ENCODE results near the gene ILK. TPM values are rescaled to one million over a fixed set of nuclear protein-coding genes. Genes with fewer than 3 reads are reported as not detected.

ILK gene
- total and polyA plus RNA-seq, 2 donors (not counting 1 experiment from before 2014, with no cell fraction given): 176 to 420 TPM

GRCh38 chr11:6646576-6646917 is 43.0 kb downstream of the ILK start:
- Histone ChIP-seq H4K20me1 (ENCODE audit: control insufficient read depth, extremely low read depth, insufficient read depth, low read length) (no peaks in the 10 kb centered on the region), H3K27ac (ENCODE audit: insufficient read depth, low read length) (peak overlapping the region; percentile 82), H3K27me3 (ENCODE audit: control insufficient read depth, insufficient read depth, low read length) (peaks cover 14% of the 10 kb centered on the region), H3K4me2 (ENCODE audit: extremely low read depth, insufficient read depth, low read length) (peak overlapping the region; percentile 98), H3K36me3 (ENCODE audit: control insufficient read depth, insufficient read depth, low read length) (no peaks in the 10 kb centered on the region), H3K9me3 (ENCODE audit: control insufficient read depth, insufficient read depth, low read depth, low read length) (no peaks in the 10 kb centered on the region), H3K4me1 (ENCODE audit: control insufficient read depth, extremely low read depth, insufficient read depth, low read length) (peaks cover 18% of the 10 kb centered on the region), H3K4me3 (replicated peaks in 1 of 4; ENCODE audit: control extremely low read depth in 1 of 4, insufficient read depth in 1 of 4, low read depth in 3 of 4, low read length in 4 of 4) (peak overlapping the region in 2 of 4 experiments; percentile 22 to 38), H3K9ac (ENCODE audit: insufficient read depth, low read length) (peak overlapping the region; percentile 8), H2AFZ (ENCODE audit: low read length) (peak overlapping the region; percentile 21), H3K79me2 (ENCODE audit: control insufficient read depth, insufficient read depth, low read length) (no peaks in the 10 kb centered on the region)
- TF ChIP-seq EZH2 (IDR thresholded peaks at IDR 0.05; ENCODE audit: low read length, missing control alignments) (no peak), CTCF (conservative IDR thresholded peaks at IDR 0.05 in 1 of 2, IDR thresholded peaks at IDR 0.05 in 1 of 2; ENCODE audit: low read depth in 1 of 2, low read length in 2 of 2) (no peak)
- peak in 1 of 2 donors; percentile 61 for DNase-seq (ENCODE audit: low read depth in 2 of 2)

GRCh38 chr11:6646918-6647679 is 43.5 kb downstream of the ILK start:
- H3K9me3 ChIP-seq (ENCODE audit: control insufficient read depth, insufficient read depth, low read depth, low read length): no peaks in the 10 kb centered on the region
- no peaks in the 10 kb centered on the region for H3K79me2 ChIP-seq (ENCODE audit: control insufficient read depth, insufficient read depth, low read length)
- peak overlapping the region; percentile 82 for H3K27ac ChIP-seq (ENCODE audit: insufficient read depth, low read length)
- TF ChIP-seq CTCF (conservative IDR thresholded peaks at IDR 0.05 in 1 of 2, IDR thresholded peaks at IDR 0.05 in 1 of 2; ENCODE audit: low read depth in 1 of 2, low read length in 2 of 2): no peak
- TF ChIP-seq EZH2 (IDR thresholded peaks at IDR 0.05; ENCODE audit: low read length, missing control alignments): no peak
- H3K4me1 ChIP-seq (ENCODE audit: control insufficient read depth, extremely low read depth, insufficient read depth, low read length): peaks cover 18% of the 10 kb centered on the region
- H4K20me1 ChIP-seq (ENCODE audit: control insufficient read depth, extremely low read depth, insufficient read depth, low read length): no peaks in the 10 kb centered on the region
- DNase-seq (ENCODE audit: low read depth in 2 of 2): no peak
- peak overlapping the region; percentile 98 for H3K4me2 ChIP-seq (ENCODE audit: extremely low read depth, insufficient read depth, low read length)
- peak overlapping the region; percentile 21 for H3K9ac ChIP-seq (ENCODE audit: insufficient read depth, low read length)
- no peaks in the 10 kb centered on the region for H3K36me3 ChIP-seq (ENCODE audit: control insufficient read depth, insufficient read depth, low read length)
- peaks cover 16% of the 10 kb centered on the region for H3K27me3 ChIP-seq (ENCODE audit: control insufficient read depth, insufficient read depth, low read length)
- H2AFZ ChIP-seq (ENCODE audit: low read length): no peak overlapping the region
- peak overlapping the region in 1 of 4 experiments; percentile 38 for H3K4me3 ChIP-seq (replicated peaks in 1 of 4; ENCODE audit: control extremely low read depth in 1 of 4, insufficient read depth in 1 of 4, low read depth in 3 of 4, low read length in 4 of 4)

- H3K9me3 ChIP-seq (ENCODE audit: control insufficient read depth, insufficient read depth, low read depth, low read length): no peaks in the 10 kb centered on the region
- no peaks in the 10 kb centered on the region for H3K79me2 ChIP-seq (ENCODE audit: control insufficient read depth, insufficient read depth, low read length)
- H3K27ac ChIP-seq (ENCODE audit: insufficient read depth, low read length): no peak overlapping the region
- H3K4me1 ChIP-seq (ENCODE audit: control insufficient read depth, extremely low read depth, insufficient read depth, low read length): peaks cover 18% of the 10 kb centered on the region
- DNase-seq (ENCODE audit: low read depth in 2 of 2): no peak
- H3K27me3 ChIP-seq (ENCODE audit: control insufficient read depth, insufficient read depth, low read length): peaks cover 20% of the 10 kb centered on the region
- no peak overlapping the region for H2AFZ ChIP-seq (ENCODE audit: low read length)
- no peak for TF ChIP-seq EZH2 (IDR thresholded peaks at IDR 0.05; ENCODE audit: low read length, missing control alignments)
- TF ChIP-seq CTCF (conservative IDR thresholded peaks at IDR 0.05 in 1 of 2, IDR thresholded peaks at IDR 0.05 in 1 of 2; ENCODE audit: low read depth in 1 of 2, low read length in 2 of 2): no peak
- H3K36me3 ChIP-seq (ENCODE audit: control insufficient read depth, insufficient read depth, low read length): no peaks in the 10 kb centered on the region
- H4K20me1 ChIP-seq (ENCODE audit: control insufficient read depth, extremely low read depth, insufficient read depth, low read length): no peaks in the 10 kb centered on the region
- H3K9ac ChIP-seq (ENCODE audit: insufficient read depth, low read length): no peak overlapping the region
- H3K4me2 ChIP-seq (ENCODE audit: extremely low read depth, insufficient read depth, low read length): no peak overlapping the region
- H3K4me3 ChIP-seq (replicated peaks in 1 of 4; ENCODE audit: control extremely low read depth in 1 of 4, insufficient read depth in 1 of 4, low read depth in 3 of 4, low read length in 4 of 4): no peak overlapping the region
These were observed 44.3 kb downstream of the ILK start for GRCh38 chr11:6647836-6648235.
